Sciatic nerve (tissue), 2 donors: ENCODE results near the gene NKAIN1. TPM values are rescaled to one million over a fixed set of nuclear protein-coding genes. Genes with fewer than 3 reads are reported as not detected.
"Not testable (repeated sequence)": the region's sequence is repeated elsewhere in the genome, so short reads cannot be mapped to it uniquely, and the experiment has no call there.

ENCODE experiments used
- ATAC-seq: fragments of 200-7000 bp; cut with Tn5 transposase; one replicate; pipeline ENCODE4 v1.9.1; 2020; ENCODE audit warnings: mild to moderate bottlenecking, moderate library complexity
- DNase-seq: peaks from one replicate; pipeline ENCODE4 v3.0.0-alpha.2; 2020; ENCODE audit warnings: low spot score
- intact Hi-C: fragments of 100-400 bp; cut with DNase I; formaldehyde crosslinking; loops from one replicate; pipeline ENCODE4 v1.14.2; 2022
- total RNA-seq: library from RNA; stranded (reverse); fragmentation: NEBNext Ultra II Directional; extraction: Animal tissue kit (Norgen Biotek cat#: 25700); gene quantifications from one replicate; pipeline ENCODE4 v1.2.1, GENCODE V29; 2021
- donor health status: DM: no; HTN: no; CAD: no.
- donor health status: DM: no; HTN: no; CAD: no.

NKAIN1 gene
- total RNA-seq, 1 donor from 2014 or later: 0.13 TPM

DNA sequence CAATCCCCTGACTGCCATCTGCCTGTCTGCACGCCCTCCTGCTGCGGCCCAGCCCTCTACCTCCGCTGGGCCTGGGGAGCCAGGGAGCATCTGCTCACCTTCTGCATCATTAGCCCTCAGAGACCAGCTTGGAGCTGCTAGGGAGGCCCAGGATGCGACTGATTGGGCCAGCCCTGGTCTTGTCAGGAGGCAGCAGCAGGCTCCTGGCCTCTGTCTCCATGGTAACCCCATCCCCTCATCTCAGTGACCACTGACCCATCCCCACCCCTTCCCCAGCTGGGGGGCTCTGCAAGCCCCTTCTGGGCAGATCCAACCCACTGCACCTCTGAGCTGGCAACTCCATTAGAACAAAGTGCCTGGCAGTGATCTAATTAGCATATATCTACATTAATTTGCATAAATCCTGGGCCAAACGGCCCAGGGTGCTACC, 37.7 kb downstream of the NKAIN1 start:
- ATAC-seq: no peak
- intact Hi-C loops: no loop called here
- DNase-seq: no peak

DNA sequence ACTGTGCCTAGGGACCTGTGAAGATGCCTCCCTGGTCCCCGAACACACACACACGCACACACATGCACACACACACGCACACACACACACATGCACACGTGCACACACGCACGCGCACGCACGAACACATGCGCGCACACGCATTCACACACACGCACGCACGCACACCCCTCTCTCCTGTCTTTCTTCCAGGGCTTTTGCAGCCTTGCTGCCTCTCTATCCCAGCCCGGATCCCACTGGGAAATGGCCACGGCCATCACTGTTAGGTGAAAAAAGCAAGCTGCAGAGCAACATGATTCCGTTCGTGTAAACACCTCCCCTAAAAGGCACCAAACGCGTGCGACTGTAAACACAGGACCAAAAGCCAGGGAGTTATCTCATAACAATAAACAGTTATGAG, 39.7 kb downstream of the NKAIN1 start:
- intact Hi-C loops: no loop called here
- DNase-seq: no peak
- ATAC-seq: no peak

DNA sequence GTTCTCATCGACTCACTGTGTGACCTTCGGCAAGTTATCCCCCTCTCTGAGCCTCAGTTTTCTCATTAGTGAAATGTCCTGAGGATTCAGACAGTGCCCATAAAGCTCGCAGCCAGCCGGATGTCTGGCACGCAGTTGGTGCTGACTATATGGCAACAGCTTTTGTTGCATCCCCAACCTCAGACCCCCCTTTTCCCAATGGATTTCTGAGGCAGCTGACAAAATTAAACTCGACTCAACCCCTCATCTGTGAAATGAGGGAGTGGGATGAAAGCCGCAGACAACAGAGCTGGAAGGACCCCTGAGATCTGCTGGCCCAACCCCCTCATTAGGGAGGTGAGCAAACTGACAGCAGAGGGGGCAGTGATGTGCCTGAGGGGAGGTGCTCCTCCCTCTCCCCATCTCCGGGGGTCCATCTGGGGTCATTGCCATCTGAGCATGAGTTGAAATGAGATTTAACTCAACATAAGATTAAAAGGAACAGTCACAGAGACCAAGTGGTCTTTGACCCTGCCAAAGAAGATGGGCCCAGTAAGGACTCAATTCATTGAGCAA, 40.4 kb downstream of the NKAIN1 start:
- intact Hi-C loops: no loop called here
- ATAC-seq: no peak
- no peak for DNase-seq

DNA sequence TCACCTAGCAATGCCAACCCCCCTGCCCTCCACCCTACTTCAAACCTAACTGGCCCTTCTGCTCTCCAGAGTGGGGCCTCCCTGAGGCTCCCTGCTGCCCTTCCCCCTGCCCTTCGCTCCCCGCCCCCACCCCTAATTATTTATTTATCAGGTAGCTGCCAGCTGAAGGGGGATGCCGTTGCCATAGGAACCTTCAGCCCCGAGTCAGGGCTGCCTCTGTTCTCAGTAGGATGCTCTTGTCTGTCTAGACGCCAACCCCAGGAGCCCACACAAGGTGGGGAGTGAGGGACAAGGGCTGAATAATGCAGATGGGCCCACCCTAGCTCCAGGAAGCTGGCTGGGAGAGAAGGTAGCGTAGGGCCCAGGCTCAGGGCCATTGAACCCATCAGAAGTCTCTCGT, 41.1 kb downstream of the NKAIN1 start:
- intact Hi-C loops: no loop called here
- ATAC-seq (no peak), DNase-seq (no peak)

DNA sequence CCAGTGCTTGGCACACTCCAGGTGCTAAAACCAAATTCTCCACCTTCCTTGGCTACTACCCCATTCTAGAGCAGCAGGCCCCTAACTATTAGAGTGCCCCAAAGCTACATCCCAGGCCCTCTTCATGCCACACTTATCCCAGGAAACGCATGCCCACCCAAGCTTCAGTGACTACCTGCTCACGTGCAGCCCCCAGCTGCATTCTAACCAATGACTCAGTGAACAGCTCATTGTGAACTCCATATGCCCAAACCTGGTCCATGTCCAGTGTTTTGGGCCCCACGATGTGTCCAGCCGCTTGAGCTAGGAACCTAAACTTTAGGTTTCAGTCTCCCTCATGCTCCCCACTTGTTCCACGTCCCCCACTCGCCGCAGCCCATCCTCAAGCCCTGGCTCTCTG, 41.5 kb downstream of the NKAIN1 start:
- intact Hi-C loops: no loop called here
- DNase-seq: no peak
- ATAC-seq: no peak

DNA sequence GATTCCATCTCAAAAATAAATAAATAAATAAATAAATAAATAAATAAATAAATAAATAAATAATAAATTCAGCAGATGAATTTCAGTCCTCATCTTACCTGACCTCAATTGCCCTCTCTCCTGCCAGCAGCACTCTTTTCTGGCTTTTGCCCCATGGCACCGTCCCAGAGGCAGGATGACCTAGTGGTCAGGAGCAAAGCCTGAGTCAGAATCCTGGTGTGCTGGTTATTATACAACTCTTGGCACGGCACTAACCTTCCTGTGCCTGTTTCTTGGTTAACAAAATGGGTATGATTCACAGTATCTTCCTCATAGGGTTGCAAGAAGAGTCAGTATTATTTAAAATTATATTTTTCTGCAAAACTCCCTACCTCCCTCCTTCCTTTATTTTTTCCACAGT, 43.0 kb downstream of the NKAIN1 start:
- DNase-seq: no peak
- ATAC-seq: no peak
- intact Hi-C loops: no loop called here

DNA sequence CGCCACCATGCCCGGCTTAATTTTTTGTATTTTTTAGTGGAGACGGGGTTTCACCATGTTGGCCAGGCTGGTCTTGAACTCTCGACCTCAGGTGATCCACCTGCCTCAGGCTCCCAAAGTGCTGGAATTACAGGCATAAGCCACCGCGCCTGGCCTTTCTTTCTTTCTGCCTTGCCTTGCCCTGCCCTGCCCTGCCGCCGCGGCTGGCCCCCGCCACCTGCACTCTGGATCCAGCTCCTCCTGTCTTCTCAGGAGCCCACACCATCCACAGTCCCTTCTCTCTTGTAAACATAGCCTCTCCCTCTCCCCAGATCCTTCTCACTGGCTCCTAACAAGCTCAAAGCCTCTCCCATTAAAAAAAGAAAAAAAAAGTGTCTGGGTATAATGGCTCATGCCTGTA, 44.4 kb downstream of the NKAIN1 start:
- DNase-seq, intact Hi-C loops, ATAC-seq: not testable (repeated sequence)

DNA sequence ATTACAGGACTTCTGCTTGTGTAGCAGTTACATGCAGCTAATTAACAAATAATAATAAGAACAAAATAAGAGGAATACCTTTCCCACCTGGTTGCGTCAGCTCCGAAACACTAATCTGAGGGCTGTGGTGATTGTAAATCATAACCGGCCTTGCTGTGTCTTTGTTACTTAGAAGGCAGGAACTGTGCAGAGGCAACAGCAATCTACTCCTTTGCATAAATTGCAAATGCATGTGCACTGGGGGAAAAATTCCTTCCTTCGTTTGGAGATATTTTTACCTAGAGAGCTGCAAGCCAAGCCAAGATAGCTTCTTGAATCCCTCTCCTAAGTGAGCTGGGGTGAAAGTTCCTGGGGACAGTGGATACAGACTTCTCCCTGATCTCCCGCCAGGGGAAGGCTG, 46.0 kb downstream of the NKAIN1 start:
- intact Hi-C loops: no loop called here
- DNase-seq: no peak
- ATAC-seq: no peak

DNA sequence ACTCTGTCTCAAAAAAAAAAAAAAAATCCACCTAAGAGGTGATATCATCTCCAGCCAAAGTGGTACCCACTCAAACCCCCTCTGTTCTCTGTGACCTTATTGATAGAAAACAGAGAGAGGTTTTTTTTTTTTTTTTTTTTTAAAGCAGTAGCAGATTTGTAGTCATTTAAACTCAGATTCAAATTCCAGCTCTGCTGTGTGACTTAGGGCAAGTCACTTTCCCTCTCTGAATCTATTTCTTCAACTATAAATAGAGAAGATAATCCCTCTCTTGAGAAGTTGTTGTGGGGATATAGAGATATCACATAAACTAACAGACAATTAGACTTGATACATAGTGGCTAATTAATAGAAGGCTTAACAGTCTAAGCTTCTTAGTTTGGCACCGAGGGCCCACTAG, 48.4 kb downstream of the NKAIN1 start:
- intact Hi-C loops: no loop called here
- DNase-seq (no peak), ATAC-seq (no peak)

DNA sequence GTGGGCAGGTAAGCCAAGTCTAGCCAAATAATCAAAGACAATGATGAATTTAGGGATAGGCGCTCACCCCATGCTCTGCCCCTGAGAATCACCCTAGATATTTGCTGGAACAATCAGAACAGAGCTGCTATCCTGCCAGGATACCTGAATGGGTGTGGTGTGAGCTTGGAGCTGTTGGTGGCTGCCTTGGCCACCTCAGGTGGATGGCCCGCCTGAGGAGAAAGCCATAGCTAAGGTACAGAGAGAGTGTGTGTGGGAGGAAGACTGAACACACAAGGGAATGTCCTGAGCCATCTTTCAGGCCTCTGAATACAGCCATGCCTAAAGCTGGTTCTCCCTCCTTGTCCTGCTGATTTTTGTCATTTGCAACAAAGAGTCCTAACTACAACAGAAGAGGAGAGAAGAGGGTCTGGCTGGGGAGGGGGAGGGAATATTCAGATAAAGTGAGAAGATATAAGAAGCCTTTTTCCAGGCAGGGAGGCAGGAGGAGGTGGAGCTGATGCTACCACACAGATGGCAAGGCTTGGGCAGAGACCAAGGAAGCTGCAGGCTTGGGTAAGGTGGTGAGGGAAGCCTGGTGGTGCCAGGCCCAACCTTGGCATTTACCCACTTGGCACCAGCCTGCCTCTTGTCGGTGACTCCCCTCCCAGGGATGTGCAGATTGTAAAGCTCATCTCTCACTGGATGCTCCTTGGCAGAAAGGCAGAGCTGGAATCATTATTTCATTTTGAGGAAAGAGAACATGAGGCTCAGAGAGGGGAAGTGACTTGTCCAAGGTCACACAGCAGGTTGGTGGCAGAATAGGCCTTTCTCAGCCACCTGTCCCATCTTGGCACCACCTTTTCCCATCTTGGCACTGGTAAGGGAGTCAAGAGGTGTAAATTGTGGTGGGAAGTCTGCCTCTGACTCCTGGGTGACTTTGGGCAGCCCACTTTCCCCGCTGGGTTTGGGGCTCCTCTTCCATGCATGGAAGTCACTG, 49.7 kb downstream of the NKAIN1 start:
- intact Hi-C loops: loop anchor here (10.0 kb wide), 1 partner anchor 165 kb away; no protein-coding TSS in a partner anchor
- ATAC-seq (no peak), DNase-seq (no peak)

DNA sequence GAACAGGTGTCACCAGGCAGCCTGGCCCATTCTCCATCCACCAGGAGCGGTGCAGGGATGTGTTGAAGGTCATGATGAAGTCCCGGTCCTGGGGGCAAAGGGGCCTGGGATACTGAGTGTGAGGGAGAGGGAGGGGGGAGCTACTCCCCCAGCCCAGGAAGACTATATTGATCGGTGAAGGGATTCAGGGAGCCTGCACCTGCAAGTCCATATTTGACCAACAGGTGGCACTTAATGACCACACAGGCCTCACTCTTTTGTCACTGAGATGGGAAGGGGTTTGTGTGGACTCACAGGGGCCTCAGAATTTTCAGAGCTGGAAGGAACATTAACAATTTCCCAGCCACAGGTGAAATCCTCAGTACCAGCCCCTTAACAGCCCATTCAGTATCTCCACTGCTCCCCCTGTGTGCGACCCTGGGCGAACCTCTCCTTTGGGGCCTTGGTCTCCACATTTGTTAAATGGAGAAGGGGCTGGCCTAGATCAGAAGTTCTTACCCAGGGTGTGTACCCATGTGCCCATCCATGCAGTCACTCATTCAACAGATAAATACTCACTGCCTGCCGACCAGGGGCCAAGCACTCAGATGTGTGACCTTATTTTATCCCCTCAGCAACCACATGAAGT, 55.6 kb downstream of the NKAIN1 start:
- ATAC-seq (no peak), DNase-seq (no peak)
- intact Hi-C loops: loop anchor here (5.0 to 10.0 kb wide), 2 partner anchors 171 to 243 kb away; no protein-coding TSS in a partner anchor

DNA sequence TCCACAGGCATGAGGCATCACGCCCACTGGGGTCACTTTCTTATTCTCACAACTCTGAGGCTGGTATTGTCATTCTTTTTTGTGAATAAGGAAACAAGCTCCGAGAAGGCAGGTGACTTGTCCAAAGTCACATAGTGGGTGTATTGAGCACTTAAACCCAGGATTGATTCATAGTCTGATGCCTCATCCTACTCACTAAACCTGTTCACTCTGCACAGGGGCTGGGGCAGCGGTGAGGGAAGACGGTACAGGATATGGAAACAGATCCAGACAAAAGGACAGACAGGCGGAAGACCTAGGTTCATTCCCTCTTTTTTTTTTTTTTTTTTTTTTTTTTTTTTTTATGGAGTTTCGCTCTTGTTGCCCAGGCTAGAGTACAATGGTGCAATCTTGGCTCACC, 56.6 kb downstream of the NKAIN1 start:
- ATAC-seq (no peak), DNase-seq (no peak)
- intact Hi-C loops: loop anchor here (5.0 to 10.0 kb wide), 2 partner anchors 172 to 244 kb away; no protein-coding TSS in a partner anchor

DNA sequence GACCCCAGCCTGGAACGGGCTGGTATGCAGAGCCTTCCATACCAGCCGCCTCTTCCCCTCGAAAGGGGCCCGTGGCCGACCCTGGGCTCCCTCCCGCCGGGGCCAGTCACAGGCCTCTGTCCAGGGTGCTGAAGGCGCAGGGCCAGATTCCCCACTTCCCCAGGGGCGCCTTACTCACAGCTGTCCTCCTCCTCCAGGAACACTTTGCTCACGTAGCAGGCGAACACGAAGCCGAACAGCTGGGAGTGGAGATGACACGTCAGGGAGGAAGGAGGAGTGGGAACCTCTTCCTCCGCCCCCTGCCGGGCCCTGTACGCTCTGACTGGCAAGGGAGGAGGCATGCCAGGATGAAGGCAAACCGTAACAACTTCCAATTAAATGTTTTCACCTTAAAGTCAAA, 57.3 kb downstream of the NKAIN1 start:
- ATAC-seq (peak; percentile 92), DNase-seq (peak; percentile 79)
- intact Hi-C loops: loop anchor here (5.0 to 10.0 kb wide), 2 partner anchors 172 to 245 kb away; no protein-coding TSS in a partner anchor

DNA sequence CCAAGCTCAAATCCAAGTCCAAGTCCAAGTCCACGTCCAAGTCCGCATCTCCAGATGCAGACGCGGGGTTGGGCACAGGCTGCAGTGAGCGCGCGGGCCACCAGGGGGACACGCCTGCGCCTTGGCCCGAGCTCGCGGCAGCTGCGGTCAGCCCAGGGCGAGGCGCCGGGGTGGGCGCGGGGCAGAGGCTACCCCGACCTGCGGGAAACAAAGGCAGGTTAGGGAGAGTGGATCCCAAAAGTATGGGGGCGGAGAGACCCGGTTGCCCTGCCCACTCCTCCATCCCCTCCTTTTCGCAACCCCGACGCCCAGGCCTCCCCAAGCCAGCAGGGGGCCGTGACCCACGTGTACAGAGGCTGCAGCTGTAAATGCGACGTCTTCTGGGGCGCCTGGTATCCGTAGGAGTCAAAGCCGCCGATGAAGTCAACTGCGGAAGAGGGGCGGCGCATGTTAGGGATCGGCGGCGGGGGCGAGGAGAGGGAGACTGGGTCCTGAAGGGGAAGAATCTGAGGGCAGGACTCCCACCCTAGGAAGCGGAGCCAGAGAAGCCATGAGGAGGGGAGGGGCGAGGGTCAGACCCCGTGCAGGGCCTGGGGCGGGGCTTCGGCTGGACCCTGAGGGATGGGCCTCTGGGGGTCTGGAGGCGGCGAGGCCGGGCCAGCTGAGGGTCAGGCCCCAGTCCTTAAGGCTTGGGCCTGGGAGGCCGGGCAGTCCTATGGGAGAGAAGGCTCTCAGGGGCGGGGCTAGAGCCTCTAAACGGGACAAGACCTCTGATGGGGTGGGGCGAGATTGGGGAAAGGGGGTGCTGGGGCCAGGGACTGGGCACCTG, 58.0 kb downstream of the NKAIN1 start:
- ATAC-seq: peak; percentile 66
- intact Hi-C loops: loop anchor here (5.0 to 10.0 kb wide), 2 partner anchors 173 to 246 kb away; no protein-coding TSS in a partner anchor
- peak; percentile 74 for DNase-seq

DNA sequence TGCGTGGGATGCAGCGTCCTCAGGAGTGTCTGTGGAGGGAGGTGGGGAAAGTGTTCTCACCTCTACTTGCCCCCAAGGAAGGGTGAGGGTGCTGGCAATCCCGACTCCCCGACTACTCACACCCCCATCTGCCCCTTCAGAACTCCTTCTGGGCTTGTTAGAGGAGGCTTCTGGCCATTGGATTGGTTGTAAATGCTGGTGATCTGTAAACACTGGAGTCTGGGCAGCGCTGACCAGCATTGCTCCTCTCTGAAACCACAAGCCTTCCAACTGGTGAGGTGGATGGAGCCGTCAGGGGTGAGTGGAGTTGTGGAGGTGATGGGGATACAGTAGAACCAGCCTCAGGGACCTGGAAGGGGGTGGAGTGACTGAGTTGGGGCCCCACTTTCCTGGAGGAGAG, 59.3 kb downstream of the NKAIN1 start:
- ATAC-seq: no peak
- no peak for DNase-seq
- intact Hi-C loops: loop anchor here (5.0 to 10.0 kb wide), 2 partner anchors 174 to 247 kb away; no protein-coding TSS in a partner anchor

DNA sequence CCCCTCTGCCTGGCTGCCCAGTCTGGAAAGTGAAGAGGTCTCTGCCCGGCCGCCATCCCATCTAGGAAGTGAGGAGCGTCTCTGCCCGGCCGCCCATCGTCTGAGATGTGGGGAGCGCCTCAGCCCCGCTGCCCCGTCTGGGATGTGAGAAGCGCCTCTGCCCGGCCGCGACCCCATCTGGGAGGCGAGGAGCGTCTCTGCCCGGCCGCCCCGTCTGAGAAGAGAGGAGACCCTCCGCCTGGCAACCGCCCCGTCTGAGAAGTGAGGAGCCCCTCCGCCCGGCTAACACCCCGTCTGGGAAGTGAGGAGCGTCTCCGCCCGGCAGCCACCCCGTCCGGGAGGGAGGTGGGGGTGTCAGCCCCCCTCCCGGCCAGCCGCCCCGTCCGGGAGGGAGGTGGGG, 63.4 kb downstream of the NKAIN1 start:
- DNase-seq, ATAC-seq, intact Hi-C loops: not testable (repeated sequence)

DNA sequence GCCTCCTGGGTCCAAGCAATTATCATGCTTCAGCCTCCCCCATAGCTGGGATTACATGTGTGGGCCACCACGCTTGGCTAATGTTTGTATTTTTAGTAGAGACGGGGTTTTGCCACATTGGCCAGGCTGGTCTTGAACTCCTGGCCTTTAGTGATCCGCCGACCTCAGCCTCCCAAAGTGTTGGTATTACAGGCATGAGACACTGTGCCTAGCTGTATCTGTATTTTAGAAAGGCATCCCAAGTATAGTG, 69.3 kb downstream of the NKAIN1 start:
- ATAC-seq (no peak), DNase-seq (no peak)
- intact Hi-C loops: no loop called here

DNA sequence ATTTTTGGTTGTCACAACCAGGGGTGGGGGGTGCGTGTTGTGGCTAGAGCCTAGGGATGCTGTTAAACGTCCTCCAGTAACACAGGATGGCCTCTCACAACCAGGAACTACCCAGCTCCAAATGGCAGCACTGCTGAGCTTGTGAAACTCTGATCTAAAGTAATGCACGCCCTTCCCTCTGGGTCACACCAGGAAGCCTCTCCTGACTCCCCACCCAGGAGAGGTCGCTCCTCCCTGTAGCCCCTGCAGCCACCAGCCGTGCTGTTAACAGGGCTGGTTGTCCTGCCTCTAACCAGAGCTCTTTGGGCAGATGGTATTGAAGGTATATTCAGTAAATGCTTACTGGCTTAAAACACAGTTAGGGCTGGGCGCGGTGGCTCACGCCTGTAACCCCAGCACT, 73.2 kb downstream of the NKAIN1 start:
- intact Hi-C loops: no loop called here
- DNase-seq (no peak), ATAC-seq (no peak)

DNA sequence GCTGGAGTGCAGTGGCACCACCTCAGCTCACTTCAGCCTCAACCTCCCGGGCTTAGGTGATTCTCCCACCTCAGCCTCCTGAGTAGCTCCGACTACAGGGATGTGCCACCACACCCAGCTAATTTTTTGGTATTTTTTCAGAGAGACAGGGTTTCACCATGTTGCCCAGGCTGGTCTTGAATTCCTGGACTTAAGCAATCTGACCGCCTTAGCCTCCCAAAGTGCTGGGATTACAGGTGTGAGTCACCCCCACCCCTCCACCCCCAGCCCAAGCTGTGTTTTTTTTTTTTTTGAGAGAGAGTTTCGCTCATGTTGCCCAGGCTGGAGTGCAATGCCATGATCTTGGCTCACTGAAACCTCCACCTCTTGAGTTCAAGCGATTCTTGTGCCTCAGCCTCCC, 75.4 kb downstream of the NKAIN1 start:
- DNase-seq: no peak
- ATAC-seq: no peak
- intact Hi-C loops: no loop called here
